Measurements from ENCODE around the gene ATP1A2.

DNA sequence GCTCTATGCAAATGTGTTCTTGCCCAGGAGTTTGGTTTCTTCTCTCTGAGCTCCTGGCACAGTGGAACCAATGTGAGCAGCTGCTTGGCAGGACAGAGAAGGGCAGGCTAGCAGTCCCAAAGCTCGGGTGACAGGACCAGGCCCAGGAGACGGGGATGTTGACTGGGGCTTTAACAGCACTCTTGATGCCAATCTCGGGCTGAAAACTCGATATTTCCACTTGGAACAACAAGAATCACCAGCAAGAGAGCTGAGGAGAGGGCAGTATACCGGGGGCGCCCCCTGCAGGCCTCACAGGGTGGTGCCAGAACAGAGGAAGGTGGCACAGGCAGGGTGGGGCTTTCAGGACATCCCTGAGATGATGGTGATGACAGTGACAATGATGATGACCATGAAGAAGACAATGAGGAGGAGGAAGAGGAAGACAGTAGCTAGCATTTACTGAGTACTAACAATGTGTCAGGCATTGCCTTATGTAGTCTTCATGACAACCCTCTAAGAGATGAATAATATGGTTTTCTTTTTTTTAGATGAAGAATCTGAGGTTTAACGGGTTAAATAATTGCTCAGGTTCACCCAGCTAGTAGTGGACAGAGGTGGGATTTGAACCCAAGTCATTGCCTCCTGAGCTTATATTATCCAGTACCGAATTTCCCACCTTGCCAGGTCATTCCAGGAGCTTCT is 36.9 kb upstream of the ATP1A2 start:
- TF ChIP-seq, protein P1, sequence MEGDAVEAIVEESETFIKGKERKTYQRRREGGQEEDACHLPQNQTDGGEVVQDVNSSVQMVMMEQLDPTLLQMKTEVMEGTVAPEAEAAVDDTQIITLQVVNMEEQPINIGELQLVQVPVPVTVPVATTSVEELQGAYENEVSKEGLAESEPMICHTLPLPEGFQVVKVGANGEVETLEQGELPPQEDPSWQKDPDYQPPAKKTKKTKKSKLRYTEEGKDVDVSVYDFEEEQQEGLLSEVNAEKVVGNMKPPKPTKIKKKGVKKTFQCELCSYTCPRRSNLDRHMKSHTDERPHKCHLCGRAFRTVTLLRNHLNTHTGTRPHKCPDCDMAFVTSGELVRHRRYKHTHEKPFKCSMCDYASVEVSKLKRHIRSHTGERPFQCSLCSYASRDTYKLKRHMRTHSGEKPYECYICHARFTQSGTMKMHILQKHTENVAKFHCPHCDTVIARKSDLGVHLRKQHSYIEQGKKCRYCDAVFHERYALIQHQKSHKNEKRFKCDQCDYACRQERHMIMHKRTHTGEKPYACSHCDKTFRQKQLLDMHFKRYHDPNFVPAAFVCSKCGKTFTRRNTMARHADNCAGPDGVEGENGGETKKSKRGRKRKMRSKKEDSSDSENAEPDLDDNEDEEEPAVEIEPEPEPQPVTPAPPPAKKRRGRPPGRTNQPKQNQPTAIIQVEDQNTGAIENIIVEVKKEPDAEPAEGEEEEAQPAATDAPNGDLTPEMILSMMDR (IDR thresholded peaks at IDR 0.05; ENCODE audit: extremely low read depth in 1 of 2, insufficient read depth in 1 of 2, low read depth in 1 of 2, low read length in 2 of 2): peak; percentile 80 to 87
- TF ChIP-seq EZH2 (IDR thresholded peaks at IDR 0.05; ENCODE audit: borderline replicate concordance, low read depth, low read length, severe bottlenecking) (no peak), POLR2A (IDR thresholded peaks at IDR 0.05; ENCODE audit: low read depth, low read length) (no peak)
- TF ChIP-seq, protein P2, sequence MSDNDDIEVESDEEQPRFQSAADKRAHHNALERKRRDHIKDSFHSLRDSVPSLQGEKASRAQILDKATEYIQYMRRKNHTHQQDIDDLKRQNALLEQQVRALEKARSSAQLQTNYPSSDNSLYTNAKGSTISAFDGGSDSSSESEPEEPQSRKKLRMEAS (IDR thresholded peaks at IDR 0.05; ENCODE audit: insufficient read depth, insufficient read length): no peak

All from endothelial cell of umbilical vein (primary cell).